ENCODE data around the gene PITPNM3.

DNA sequence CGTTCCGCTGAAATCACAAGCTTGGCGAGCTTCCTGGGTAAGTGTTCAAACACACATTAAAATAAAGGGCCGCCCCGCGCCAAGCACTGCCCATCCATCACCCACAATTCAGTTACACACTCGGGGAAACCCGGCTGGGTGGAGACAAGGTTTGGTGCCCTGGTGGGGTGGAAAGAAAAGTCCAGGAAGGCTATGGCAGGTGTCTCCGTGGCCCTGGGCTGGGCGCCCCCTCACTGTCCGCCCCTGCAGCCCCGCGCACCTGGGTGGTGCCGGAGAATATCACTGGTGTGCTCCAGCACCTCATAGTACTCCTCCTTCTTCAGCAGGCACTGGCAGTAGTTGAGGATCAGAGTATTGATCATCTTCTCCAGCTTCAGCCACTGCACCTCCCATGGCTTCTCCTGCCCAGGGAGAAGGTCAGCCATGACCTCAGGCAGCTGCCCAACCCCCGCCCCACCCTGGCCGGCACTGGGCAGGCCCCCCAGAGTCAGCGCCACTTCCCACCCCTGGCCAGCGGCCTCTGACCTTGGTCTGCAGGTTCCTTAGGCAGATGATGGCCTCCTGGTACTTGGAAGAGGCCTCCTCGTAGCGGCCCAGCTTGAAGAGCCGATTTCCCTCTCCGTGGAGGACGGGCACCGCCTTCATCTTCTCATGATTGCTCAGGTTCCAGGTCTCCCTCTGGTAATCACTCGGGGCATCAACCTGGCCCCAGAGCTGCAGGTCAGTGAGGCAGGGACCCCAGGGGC is 129.8 kb downstream of the PITPNM3 start:
- TF ChIP-seq, protein P1, sequence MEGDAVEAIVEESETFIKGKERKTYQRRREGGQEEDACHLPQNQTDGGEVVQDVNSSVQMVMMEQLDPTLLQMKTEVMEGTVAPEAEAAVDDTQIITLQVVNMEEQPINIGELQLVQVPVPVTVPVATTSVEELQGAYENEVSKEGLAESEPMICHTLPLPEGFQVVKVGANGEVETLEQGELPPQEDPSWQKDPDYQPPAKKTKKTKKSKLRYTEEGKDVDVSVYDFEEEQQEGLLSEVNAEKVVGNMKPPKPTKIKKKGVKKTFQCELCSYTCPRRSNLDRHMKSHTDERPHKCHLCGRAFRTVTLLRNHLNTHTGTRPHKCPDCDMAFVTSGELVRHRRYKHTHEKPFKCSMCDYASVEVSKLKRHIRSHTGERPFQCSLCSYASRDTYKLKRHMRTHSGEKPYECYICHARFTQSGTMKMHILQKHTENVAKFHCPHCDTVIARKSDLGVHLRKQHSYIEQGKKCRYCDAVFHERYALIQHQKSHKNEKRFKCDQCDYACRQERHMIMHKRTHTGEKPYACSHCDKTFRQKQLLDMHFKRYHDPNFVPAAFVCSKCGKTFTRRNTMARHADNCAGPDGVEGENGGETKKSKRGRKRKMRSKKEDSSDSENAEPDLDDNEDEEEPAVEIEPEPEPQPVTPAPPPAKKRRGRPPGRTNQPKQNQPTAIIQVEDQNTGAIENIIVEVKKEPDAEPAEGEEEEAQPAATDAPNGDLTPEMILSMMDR (IDR thresholded peaks at IDR 0.05), result no peak
- TF ChIP-seq POLR2A (IDR thresholded peaks at IDR 0.05), result no peak
